KMS-11 (cell line): ENCODE measurements around the gene BCL2L1.

ENCODE experiments used
- H2AFZ ChIP-seq: fragments of 200-600 bp; sonication (generic); 2 replicates; pipeline ENCODE4 v1.6.1; 2016; ENCODE audit warnings: antibody characterized with exemption, mixed run types, low read depth
- H3K27ac ChIP-seq: fragments of 200-600 bp; sonication (generic); 2 replicates; pipeline ENCODE4 v1.6.1; 2016; ENCODE audit warnings: mild to moderate bottlenecking, mixed run types
- H3K27me3 ChIP-seq: fragments of 200-600 bp; sonication (generic); 2 replicates; pipeline ENCODE4 v1.6.1; 2017; ENCODE audit warnings: mild to moderate bottlenecking, low read depth, mixed run types, moderate library complexity; ENCODE audit not compliant: insufficient read depth
- H3K36me3 ChIP-seq: fragments of 200-600 bp; sonication (generic); 2 replicates; pipeline ENCODE4 v1.6.1; 2017; ENCODE audit warnings: mild to moderate bottlenecking, mixed run types; ENCODE audit not compliant: insufficient read depth
- H3K4me1 ChIP-seq: fragments of 200-600 bp; sonication (generic); 2 replicates; pipeline ENCODE4 v1.6.1; 2016; ENCODE audit warnings: mild to moderate bottlenecking, low read depth, mixed run types; ENCODE audit not compliant: poor library complexity, severe bottlenecking
- H3K4me2 ChIP-seq: fragments of 200-600 bp; sonication (generic); 2 replicates; pipeline ENCODE4 v1.7.0; 2016; ENCODE audit warnings: mild to moderate bottlenecking, mixed run types
- H3K4me3 ChIP-seq: fragments of 200-600 bp; sonication (generic); IDR thresholded peaks from 2 replicates; pipeline ENCODE4 v1.6.1; 2017; ENCODE audit warnings: low read depth, low read length, mixed read lengths; ENCODE audit not compliant: insufficient read depth
- H3K79me2 ChIP-seq: fragments of 200-600 bp; sonication (generic); 2 replicates; pipeline ENCODE4 v1.6.1; 2016; ENCODE audit warnings: low read depth, mixed run types; ENCODE audit not compliant: insufficient read depth
- H3K9ac ChIP-seq: fragments of 200-600 bp; sonication (generic); 2 replicates; pipeline ENCODE4 v1.6.1; 2016; ENCODE audit warnings: mild to moderate bottlenecking, mixed run types
- H4K20me1 ChIP-seq: fragments of 200-600 bp; sonication (generic); 2 replicates; pipeline ENCODE4 v1.6.1; 2016; ENCODE audit warnings: mild to moderate bottlenecking, mixed run types; ENCODE audit not compliant: insufficient read depth
- CTCF ChIP-seq: fragments of 200-600 bp; sonication (generic); conservative IDR thresholded peaks from 2 replicates; pipeline ENCODE4 v1.6.1; 2017; ENCODE audit warnings: low read depth, mild to moderate bottlenecking, antibody characterized with exemption, low read length, moderate library complexity, mixed read lengths

Gene BCL2L1

GRCh38 chr20:31719644-31720485 lies 2.8 kb downstream of the BCL2L1 start:
- Histone ChIP-seq H3K4me3 (no peak overlapping the region), H4K20me1 (no peaks in the 10 kb centered on the region), H3K4me1 (peaks cover 75% of the 10 kb centered on the region), H3K36me3 (no peaks in the 10 kb centered on the region; the same call in 1 of the 2 replicates), H3K79me2 (peaks cover 74% of the 10 kb centered on the region; the same call in 1 of the 2 replicates), H3K9ac (no peak overlapping the region), H3K4me2 (peak overlapping the region; percentile 71), H2AFZ (no peak overlapping the region), H3K27me3 (no peaks in the 10 kb centered on the region), H3K27ac (no peak overlapping the region)
- TF ChIP-seq CTCF, result no peak

DNA sequence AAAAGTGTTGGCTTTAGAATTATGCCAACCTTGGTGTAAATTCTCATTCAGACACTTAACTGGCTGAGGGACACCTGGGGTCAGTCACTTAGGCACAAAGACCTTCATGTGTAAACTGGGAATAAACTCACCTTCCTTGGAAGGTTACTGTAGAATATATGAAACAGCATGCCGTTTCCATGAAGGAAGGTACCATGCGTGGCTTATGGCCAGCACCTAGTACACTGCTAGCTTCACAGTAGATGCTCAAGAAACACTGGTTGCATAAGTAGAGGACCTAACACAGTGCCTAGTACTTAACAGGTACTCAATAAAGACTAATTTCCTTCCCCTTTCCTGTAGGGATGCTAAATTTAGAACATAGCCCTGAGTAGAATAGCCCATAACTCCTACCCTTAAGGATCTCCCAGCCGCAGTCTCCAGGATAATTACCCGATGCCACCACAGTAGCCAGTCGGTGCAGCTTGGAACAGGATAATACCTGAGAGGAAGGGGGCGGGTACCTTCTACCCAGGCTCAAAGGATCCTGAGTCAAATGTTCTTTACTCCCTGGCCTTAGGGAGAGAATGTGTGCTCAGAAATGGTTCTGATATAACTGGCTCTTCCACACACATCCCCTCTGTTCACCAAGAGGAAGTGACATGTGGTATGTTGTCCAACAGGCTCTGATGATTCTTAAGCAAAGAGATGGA lies 3.6 kb downstream of the BCL2L1 start:
- H3K27me3 ChIP-seq, result no peaks in the 10 kb centered on the region
- no peaks in the 10 kb centered on the region; the same call in 1 of the 2 replicates for H3K36me3 ChIP-seq
- H3K9ac ChIP-seq, result no peak overlapping the region
- H3K4me1 ChIP-seq, result peaks cover 82% of the 10 kb centered on the region
- H3K4me2 ChIP-seq, result peak overlapping the region; percentile 71
- H4K20me1 ChIP-seq, result no peaks in the 10 kb centered on the region
- no peak overlapping the region for H2AFZ ChIP-seq
- no peak overlapping the region for H3K4me3 ChIP-seq
- no peak for TF ChIP-seq CTCF
- peaks cover 79% of the 10 kb centered on the region; the same call in 1 of the 2 replicates for H3K79me2 ChIP-seq
- H3K27ac ChIP-seq, result no peak overlapping the region

GRCh38 chr20:31717478-31718201 lies 5.0 kb downstream of the BCL2L1 start:
- no peak for TF ChIP-seq CTCF
- Histone ChIP-seq H3K27ac (peak overlapping the region; percentile 23; the same call in 1 of the 2 replicates), H3K9ac (no peak overlapping the region), H2AFZ (no peak overlapping the region), H3K27me3 (no peaks in the 10 kb centered on the region), H4K20me1 (no peaks in the 10 kb centered on the region), H3K79me2 (peaks cover 85% of the 10 kb centered on the region; the same call in 1 of the 2 replicates), H3K4me2 (peak overlapping the region; percentile 88), H3K4me3 (no peak overlapping the region), H3K36me3 (no peaks in the 10 kb centered on the region; the same call in 1 of the 2 replicates), H3K4me1 (peaks cover 94% of the 10 kb centered on the region)

- Histone ChIP-seq H3K4me3 (no peak overlapping the region), H3K27ac (no peak overlapping the region; the same call in 1 of the 2 replicates), H3K4me1 (peaks cover 98% of the 10 kb centered on the region), H3K36me3 (no peaks in the 10 kb centered on the region; the same call in 1 of the 2 replicates), H3K79me2 (peaks cover 85% of the 10 kb centered on the region; the same call in 1 of the 2 replicates), H3K9ac (no peak overlapping the region), H4K20me1 (no peaks in the 10 kb centered on the region), H3K4me2 (peak overlapping the region; percentile 88), H2AFZ (no peak overlapping the region), H3K27me3 (no peaks in the 10 kb centered on the region)
- TF ChIP-seq CTCF, result no peak
These were observed 5.7 kb downstream of the BCL2L1 start for GRCh38 chr20:31716818-31717477.
